ENCODE results near the gene PNPLA7.

GRCh38 chr9:137476856-137477255, 73.3 kb downstream of the PNPLA7 start:
- TF ChIP-seq USF1 (CRISPR knock-in tag; IDR thresholded peaks at IDR 0.05) (no peak), ZNF121 (CRISPR knock-in tag; IDR thresholded peaks at IDR 0.05) (no peak), CTCF (IDR thresholded peaks at IDR 0.05) (no peak), TCF7 (CRISPR knock-in tag; IDR thresholded peaks at IDR 0.05; ENCODE audit: low read depth) (no peak), E2F5 (CRISPR knock-in tag; IDR thresholded peaks at IDR 0.05) (no peak), NR3C1 (CRISPR knock-in tag; conservative IDR thresholded peaks at IDR 0.05; ENCODE audit: low read depth) (no peak), NFATC4 (CRISPR knock-in tag; IDR thresholded peaks at IDR 0.05) (no peak)
